MG63 (cell line): ENCODE measurements around the gene INPP5D. TPM values are rescaled to one million over a fixed set of nuclear protein-coding genes. Genes with fewer than 3 reads are reported as not detected.
A peak's percentile ranks its signal among the peaks of the same experiment; 100 is the strongest.
"Not testable (repeated sequence)": the region's sequence is repeated elsewhere in the genome, so short reads cannot be mapped to it uniquely, and the experiment has no call there.

Experiments
- DNase-seq: peaks from one replicate; pipeline ENCODE4 v3.0.0-alpha.2; 2020
- H3K27me3 ChIP-seq: fragments of 250-450 bp; sonication (Bioruptor Pico); 2 replicates; pipeline ENCODE4 v1.5.1; 2020; ENCODE audit warnings: mild to moderate bottlenecking, moderate library complexity
- H3K36me3 ChIP-seq: fragments of 250-450 bp; sonication (Bioruptor Pico); 2 replicates; pipeline ENCODE4 v1.5.1; 2020; ENCODE audit warnings: mild to moderate bottlenecking, moderate library complexity
- H3K4me3 ChIP-seq: fragments of 250-450 bp; sonication (Bioruptor Pico); 2 replicates; pipeline ENCODE4 v1.5.1; 2020; ENCODE audit warnings: mild to moderate bottlenecking, moderate library complexity
- H3K9me3 ChIP-seq: fragments of 250-450 bp; sonication (Bioruptor Pico); 2 replicates; pipeline ENCODE4 v1.5.1; 2020; ENCODE audit warnings: mild to moderate bottlenecking, moderate library complexity
- total RNA-seq: library from RNA; depleted of rRNA; stranded (reverse); fragments of >200 nt; shearing (Covaris generic); gene quantifications from 2 replicates; pipeline ENCODE4 v1.2.3, GENCODE V29; 2014; ENCODE audit warnings: low replicate concordance

INPP5D gene
- total RNA-seq, 1 experiment from 2014 or later, result not detected

DNA sequence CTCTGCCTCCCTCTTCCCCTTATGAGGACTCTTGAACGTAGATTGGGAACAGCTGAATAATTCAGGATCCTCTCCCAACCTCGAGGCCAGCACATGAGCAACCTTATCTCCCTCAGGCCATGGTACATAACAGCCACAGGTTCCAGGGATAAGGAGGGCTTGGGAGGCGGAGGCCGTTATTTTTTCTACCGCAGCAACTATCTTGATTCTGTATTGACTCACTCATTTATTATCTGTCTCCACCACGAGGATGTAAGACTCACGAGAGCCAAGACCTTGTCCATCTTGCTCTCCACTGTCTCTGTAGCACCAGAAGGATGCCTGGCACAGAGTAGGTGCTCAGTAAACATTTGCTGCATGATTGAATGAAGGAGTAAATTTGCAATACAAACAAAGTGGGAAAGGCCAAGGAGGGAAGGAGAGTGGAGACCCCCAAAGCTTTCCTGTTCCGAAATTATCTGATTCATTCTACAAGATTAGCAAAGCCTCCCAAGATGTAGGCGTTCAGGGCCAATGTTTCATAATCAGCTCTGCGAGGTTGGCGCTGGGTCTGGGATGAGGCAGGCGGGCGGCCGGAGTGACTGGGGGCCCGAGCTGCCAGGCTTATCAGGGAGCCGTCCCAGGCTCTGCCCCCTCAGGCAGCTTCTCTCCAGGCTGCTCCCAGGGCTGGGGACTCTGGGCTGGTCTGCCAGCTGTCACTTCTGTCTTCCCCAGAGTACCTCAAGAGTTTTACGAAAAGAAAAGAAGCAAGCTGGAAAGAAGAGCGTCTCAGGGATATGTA lies 31.6 kb downstream of the INPP5D start:
- DNase-seq, result no peak
- Histone ChIP-seq H3K27me3 (no peaks in the 10 kb centered on the region), H3K9me3 (no peaks in the 10 kb centered on the region), H3K36me3 (no peaks in the 10 kb centered on the region), H3K4me3 (no peak overlapping the region)

DNA sequence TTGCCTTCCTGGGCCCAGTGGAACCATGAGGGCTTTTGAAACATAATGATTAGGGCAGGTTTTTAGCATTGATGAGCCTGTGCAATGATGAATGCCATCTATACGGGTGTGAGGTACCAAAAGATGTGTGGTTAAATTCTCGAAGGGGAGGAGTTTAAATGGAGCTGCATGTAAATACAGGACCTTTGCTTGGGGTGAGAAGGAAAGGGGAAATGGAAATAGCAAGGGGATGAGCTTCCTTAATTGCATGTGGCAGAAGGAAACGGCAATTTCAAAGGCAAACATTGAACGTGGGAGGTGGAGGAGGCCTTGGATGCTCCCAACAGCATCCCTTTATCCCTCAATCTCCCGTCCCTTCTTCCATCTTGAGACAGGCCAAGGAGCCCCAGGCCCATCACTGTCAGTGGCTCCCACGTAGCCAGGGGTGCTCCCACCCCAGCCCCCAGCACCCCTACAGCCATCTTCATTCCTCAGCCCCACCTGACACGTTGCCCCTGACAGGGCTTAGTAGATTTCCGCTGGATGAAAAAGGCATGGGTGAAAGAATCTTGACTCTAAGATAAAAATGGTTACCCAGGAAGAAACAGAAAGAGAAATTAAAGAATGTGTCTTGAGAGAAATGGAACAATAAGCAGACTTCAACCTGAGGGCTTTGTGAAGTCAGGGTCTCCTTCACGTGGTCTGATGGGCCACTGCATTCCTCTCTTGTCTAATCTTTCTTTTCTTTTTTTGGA lies 32.5 kb downstream of the INPP5D start:
- no peak overlapping the region for H3K4me3 ChIP-seq
- no peaks in the 10 kb centered on the region for H3K27me3 ChIP-seq
- H3K9me3 ChIP-seq, result no peaks in the 10 kb centered on the region
- no peak for DNase-seq
- no peaks in the 10 kb centered on the region for H3K36me3 ChIP-seq

DNA sequence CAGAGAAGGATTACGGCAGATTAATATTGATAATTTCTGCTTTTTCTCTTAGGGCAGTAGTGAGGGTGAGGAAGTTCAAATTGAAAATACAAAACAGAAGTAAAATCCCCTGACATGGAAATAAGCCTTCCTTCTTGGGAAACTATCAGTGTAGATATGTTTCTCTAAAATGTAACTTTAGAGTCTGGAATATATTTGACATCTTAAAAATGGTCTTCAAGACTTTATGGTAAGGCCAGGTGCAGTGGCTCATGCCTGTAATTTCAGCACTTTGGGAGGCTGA lies 33.0 kb downstream of the INPP5D start:
- no peaks in the 10 kb centered on the region for H3K9me3 ChIP-seq
- DNase-seq, result no peak
- H3K4me3 ChIP-seq, result no peak overlapping the region
- no peaks in the 10 kb centered on the region for H3K27me3 ChIP-seq
- no peaks in the 10 kb centered on the region for H3K36me3 ChIP-seq

DNA sequence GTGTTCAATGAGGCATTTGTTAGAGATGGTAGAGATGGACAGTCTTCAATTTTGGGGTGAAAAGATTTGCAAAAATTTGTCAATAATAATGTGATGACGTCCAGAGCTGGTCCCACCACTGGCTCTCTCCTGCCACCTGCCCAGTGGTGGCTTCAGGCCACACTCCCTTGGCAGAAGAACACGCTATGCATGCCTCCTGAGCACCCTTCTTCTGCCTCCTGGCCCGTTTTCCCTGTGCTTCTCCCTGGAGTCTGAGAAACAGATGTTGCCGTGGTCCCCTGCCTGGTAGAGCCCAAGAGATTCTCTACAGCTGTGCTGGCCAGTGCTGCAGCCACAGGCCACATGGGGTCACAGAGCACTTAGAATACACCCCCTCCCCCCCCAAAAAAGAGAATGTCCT lies 33.6 kb downstream of the INPP5D start:
- no peak overlapping the region for H3K4me3 ChIP-seq
- H3K9me3 ChIP-seq, result no peaks in the 10 kb centered on the region
- no peaks in the 10 kb centered on the region for H3K27me3 ChIP-seq
- DNase-seq, result no peak
- no peaks in the 10 kb centered on the region for H3K36me3 ChIP-seq

DNA sequence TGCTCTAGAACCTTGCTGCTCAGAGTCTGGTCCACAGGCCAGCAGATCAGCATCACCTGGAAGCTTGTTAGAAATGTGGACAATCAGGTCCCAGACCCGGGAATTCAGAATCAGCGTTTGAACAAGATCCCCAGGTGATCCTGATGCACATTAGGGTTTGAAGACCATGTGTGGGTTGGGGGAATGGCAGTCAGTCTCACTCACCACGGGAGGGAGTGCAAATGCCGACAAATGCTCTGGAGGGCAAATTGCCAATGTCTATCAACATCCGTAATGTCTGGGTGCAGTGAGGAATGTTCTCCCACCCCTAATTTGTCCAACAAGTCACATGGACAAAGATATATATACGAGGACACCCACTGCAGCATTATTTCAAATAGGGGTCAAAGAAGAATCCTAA lies 34.5 kb downstream of the INPP5D start:
- DNase-seq, result no peak
- Histone ChIP-seq H3K9me3 (no peaks in the 10 kb centered on the region), H3K4me3 (no peak overlapping the region), H3K36me3 (no peaks in the 10 kb centered on the region), H3K27me3 (no peaks in the 10 kb centered on the region)

DNA sequence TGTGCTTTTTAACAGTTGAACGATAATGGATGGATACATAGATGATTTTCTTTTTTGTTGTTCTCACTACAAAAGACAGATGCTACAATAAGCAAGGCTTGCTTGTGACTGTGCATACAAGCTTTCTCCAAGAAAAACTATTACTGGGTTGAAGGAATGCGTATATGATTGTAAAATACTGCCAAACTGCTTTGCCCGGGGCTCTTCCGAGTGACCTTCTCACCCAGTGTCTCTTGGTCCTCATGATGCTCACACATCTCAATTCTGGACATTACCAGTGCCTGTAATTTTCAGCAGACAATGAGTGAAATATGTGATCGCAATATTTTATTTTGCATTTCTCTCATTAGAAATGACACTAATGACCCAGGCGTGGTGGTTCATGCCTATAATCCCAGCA lies 35.9 kb downstream of the INPP5D start:
- Histone ChIP-seq H3K9me3 (no peaks in the 10 kb centered on the region), H3K27me3 (no peaks in the 10 kb centered on the region), H3K36me3 (no peaks in the 10 kb centered on the region), H3K4me3 (no peak overlapping the region)
- no peak for DNase-seq

DNA sequence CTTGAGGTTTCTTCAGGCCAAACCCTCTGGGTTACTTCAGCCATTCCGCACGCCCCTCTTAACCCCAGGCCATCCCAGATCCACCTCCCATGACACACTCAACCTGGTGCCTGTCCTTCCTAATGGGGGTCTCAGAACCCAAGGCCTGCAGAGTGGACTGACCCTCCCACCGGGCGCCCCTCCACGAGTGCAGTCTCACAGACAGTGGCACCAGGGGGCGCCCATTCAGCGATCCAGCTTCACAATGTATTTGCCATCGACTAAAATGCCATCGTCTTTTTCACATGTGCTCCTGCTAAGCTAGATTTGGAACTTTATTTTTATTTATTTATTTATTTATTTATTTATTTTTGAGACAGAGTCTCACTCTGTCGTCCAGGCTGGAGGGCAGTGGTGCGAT lies 38.5 kb downstream of the INPP5D start:
- no peak overlapping the region for H3K4me3 ChIP-seq
- no peak for DNase-seq
- H3K27me3 ChIP-seq, result no peaks in the 10 kb centered on the region
- no peaks in the 10 kb centered on the region for H3K9me3 ChIP-seq
- no peaks in the 10 kb centered on the region for H3K36me3 ChIP-seq

DNA sequence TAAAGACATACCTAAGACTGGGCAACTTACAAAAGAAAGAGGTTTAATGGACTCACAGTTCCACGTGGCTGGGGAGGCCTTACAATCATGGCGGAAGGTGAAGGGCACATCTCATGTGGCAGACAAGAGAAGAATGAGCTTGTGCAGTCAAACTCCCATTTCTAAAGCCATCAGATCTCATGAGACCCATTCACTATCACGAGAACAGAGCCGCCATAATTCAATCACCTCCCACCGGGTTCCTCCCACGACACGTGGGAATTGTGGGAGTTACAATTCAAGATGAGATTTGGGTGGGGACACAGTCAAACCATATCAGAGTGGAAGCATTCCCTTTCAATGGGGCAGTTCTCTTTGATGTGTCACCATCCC lies 39.7 kb downstream of the INPP5D start:
- H3K36me3 ChIP-seq, H3K27me3 ChIP-seq, H3K4me3 ChIP-seq, DNase-seq, H3K9me3 ChIP-seq: not testable (repeated sequence)

DNA sequence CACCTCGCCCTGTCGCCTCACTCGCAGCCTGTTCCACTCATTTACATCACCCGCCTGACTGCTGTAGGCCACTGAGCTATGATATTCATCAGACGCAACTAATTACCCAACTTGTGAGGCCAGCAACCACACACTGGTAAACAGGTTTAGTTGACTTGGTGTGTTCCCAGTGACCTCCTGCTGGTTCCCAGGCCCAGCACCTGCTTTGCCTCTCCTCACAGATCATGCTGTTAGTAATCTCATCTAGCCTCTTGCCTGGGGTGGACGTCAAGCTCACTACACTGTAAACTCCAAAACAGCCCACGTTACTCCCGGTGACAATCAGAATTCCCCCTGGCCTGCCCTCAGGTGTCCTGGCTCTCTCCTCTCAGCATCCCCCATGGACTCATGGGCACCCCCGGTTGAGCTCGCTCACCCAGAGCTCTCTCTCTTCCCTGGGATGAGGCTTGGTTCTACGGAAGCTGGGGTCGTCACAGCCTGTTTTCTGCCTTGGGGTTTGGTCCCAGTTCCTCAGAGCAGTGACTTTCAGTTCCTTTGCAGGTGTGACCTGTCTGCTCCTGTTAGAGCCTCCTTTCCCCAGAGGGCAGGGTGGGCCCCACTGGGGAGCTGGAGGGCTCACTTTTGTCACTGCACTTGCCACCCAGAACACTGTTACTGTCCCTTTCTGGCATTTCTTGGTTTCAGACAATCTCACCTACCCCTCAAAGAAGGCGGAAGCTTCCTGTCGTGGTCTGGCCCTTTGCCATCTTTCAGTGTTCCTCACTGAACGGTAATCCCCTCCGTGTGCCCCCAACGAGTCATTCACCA lies 40.3 kb downstream of the INPP5D start:
- H3K9me3 ChIP-seq, result no peaks in the 10 kb centered on the region
- no peaks in the 10 kb centered on the region for H3K36me3 ChIP-seq
- no peaks in the 10 kb centered on the region for H3K27me3 ChIP-seq
- no peak overlapping the region for H3K4me3 ChIP-seq
- DNase-seq, result no peak

DNA sequence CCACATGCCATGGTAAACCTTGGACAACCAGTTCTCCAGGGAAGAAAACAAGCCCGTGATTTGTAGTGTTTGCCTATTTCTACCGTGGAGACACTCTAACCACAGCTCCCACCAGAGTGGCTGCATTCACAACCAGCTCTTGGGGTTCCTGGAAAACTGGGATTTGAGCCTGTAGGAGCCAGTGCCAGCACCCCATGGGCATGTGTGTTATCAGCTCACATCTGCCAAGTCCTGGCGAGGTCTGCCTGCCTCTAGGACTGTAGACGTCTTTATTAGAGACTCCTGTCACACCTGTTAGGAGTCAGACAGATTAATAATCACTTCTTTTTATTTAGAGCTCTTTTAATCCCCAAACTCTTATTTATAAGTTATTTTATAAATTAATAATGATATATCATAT lies 41.0 kb downstream of the INPP5D start:
- Histone ChIP-seq H3K9me3 (no peaks in the 10 kb centered on the region), H3K27me3 (no peaks in the 10 kb centered on the region), H3K36me3 (no peaks in the 10 kb centered on the region), H3K4me3 (no peak overlapping the region)
- no peak for DNase-seq

DNA sequence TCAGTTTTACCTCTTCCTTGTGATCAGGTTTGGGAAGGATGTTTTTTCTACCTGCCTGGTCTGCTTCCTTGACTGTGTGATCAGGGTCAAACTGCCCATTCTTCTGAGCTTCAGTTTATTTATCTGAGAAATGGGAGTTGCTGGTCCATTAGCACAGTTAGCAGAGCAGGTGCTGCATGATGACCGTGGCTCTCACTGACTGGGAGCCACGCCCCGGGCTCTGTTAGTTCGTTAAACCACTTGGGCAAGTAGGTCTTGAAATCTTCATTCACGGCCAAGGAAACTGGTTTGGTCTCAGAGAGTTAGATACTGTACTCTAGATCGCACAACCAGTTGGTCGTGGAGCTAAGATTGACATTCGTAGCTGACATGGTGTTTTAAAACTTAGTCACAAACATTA lies 41.7 kb downstream of the INPP5D start:
- Histone ChIP-seq H3K4me3 (no peak overlapping the region), H3K36me3 (no peaks in the 10 kb centered on the region), H3K9me3 (no peaks in the 10 kb centered on the region), H3K27me3 (no peaks in the 10 kb centered on the region)
- DNase-seq, result no peak

DNA sequence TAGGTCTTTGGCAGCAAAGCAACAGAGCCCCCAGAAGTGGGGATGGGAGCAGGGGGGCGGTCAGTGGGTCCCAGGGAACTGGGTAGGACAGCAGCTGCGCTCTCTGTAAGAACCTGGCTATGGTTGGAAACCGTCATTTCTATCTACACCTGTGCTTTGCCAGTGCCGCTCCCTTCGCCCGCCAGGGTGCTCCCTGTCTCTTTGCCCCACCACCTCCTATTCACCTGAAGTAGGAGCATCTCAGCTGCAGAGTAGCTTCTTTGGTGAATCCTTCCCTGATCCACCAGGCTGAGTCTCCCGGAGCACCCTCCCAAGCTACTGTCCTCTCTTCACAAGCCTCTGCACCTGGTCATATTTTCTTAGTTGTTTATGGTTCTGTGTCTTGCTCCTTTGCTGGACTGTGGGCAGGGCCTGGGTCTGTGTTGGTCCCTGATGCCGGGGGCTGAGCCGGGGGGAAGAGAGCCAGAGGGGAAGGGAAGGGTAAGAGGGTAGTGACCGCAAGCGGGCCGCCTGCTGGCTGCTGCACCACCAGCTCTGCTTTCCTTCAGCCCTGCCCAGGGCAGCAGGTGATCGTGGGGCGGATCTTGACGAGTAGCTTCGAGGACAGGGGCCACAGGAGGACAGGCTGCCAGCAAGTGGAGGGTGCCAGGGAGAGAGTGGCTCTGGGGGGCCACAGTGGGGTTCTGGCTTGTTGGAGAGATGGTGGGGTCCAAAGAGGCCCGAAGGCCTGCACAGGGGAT lies 45.2 kb downstream of the INPP5D start:
- Histone ChIP-seq H3K4me3 (no peak overlapping the region), H3K27me3 (no peaks in the 10 kb centered on the region), H3K36me3 (no peaks in the 10 kb centered on the region), H3K9me3 (no peaks in the 10 kb centered on the region)
- no peak for DNase-seq

DNA sequence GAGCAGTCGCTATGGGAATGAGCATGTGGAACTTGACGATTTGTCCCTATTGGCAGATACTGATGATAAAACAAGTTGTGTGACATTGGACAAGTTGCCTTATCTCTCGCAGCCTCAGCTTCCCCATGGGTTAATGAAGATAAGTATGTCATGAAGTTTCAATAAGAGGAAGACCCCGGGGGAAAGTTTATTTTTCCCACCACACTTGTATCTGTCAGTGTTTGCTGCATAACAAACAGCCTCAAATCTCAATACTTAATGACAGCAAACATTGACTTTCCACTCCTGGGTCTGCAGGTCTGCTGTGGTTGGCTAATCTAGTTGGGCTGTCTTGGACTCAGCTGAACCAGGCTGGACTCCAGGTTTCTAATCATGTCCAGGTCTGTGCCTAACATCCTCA lies 45.8 kb downstream of the INPP5D start:
- H3K4me3 ChIP-seq, result no peak overlapping the region
- H3K9me3 ChIP-seq, result no peaks in the 10 kb centered on the region
- no peaks in the 10 kb centered on the region for H3K27me3 ChIP-seq
- H3K36me3 ChIP-seq, result no peaks in the 10 kb centered on the region
- no peak for DNase-seq

DNA sequence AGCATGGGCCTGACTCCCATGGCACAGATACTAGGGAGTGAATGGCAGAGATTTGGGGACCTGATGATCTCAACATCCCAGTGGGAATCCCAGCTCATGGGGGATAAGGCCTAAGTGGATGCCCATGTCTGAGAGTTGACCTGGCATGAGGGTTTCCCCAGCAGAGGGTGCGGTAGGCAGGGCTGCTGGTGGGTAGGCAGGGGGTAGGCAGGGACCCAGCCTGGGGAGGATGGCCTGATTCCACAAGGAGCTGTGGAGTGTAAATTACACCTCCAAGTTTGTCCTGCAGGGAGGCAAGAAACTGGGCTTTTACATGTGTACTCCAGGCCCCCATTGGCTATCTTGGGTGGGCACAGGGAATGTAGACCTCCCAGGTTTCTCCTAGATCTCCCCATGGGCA lies 46.9 kb downstream of the INPP5D start:
- Histone ChIP-seq H3K4me3 (no peak overlapping the region), H3K27me3 (no peaks in the 10 kb centered on the region), H3K9me3 (no peaks in the 10 kb centered on the region), H3K36me3 (no peaks in the 10 kb centered on the region)
- DNase-seq, result no peak

DNA sequence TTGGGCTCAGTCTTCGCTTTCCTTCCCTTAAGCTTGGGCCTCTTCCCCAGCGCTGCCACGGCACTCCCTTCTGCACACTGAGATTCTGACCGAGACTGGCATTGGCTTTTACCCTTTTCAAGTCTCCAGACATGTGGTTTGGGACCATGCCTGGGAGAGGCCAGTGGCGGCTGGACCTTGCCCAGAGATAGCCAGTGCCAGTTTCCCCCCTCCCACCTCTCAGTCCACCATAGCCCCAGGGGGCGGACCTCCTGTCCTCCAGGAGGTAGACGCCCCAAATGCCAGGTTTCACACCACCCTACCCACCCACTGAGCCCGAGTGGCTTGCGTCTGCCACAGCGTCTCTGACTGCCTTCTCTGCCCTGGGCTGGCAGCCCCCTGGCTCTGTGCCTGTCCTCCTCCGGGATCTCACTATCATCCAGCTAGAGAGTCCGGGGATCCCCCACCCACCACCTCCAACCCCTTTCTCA lies 47.7 kb downstream of the INPP5D start:
- Histone ChIP-seq H3K36me3 (no peaks in the 10 kb centered on the region), H3K9me3 (no peaks in the 10 kb centered on the region), H3K4me3 (no peak overlapping the region), H3K27me3 (no peaks in the 10 kb centered on the region)
- DNase-seq, result peak; percentile 13

DNA sequence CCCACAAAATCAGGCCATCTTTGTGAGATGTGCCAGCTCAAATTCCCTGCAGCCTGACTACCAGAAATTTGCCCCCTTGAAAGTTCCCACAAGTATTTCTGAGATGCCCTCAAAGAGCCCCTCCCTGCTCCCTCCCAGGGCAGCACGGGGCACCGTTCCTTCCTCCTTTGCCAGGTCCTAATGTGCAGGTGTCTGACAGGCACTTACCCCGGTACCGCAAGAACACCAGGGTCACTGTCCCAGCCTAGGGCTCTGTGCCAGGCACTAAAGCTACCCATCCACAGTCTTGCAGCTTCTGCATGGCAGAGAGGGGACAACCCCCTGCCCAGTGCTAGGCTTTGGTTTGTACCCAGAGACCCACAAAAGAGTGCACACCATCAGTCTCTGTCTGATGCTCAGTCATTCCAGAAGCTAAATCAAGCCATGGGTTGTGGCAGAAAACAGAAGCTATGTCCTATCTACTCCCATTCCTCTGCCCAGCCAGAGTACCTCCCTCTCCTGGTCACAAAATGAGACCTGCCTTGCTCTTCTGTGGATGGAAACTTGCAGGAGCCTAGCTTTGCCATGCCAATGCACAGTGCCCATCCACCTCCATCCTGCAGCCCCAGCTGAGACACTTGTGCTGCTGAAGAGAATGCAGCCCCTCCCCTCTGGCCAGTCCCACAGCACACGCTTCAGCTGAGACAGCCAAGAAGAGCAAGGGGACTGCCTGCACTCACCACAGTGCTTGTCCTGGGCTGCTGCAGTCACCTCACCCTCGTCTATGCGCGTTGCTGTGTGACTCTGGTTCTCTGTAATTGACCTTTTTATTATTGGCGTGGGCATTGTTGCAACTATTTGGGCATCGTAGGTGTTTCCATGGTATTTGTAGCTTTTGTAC lies 48.7 kb downstream of the INPP5D start:
- no peaks in the 10 kb centered on the region for H3K27me3 ChIP-seq
- no peaks in the 10 kb centered on the region for H3K36me3 ChIP-seq
- no peak for DNase-seq
- no peaks in the 10 kb centered on the region for H3K9me3 ChIP-seq
- no peak overlapping the region for H3K4me3 ChIP-seq
